NB4 (cell line): ENCODE data around the gene GMNC.

ENCODE experiments used
- CTCF ChIP-seq: IDR thresholded peaks from one replicate; pipeline ENCODE4 v1.5.1; 2012; ENCODE audit warnings: low read depth, low read length
- MAX ChIP-seq: IDR thresholded peaks from 2 replicates; pipeline ENCODE4 v1.6.1; 2011; ENCODE audit warnings: low read depth, low read length
- MYC ChIP-seq: IDR thresholded peaks from 2 replicates; pipeline ENCODE4 v1.6.1; 2011; ENCODE audit warnings: low read depth, low read length
- POLR2A ChIP-seq: IDR thresholded peaks from 2 replicates; pipeline ENCODE4 v1.6.1; 2011; ENCODE audit warnings: mild to moderate bottlenecking; ENCODE audit not compliant: insufficient read length; ENCODE audit errors: extremely low read depth

GRCh38 chr3:190862209-190863118 is at the start of gene GMNC:
- TF ChIP-seq CTCF (no peak), MAX (no peak), POLR2A (no peak), MYC (no peak)
